H1 (cell line): ENCODE results near the gene WDR45. TPM values are rescaled to one million over a fixed set of nuclear protein-coding genes. Genes with fewer than 3 reads are reported as not detected.

Experiments used
- CTCF ChIA-PET: fragments of 300-600 bp; sonication (Branson Sonifier 250); formaldehyde crosslinking; loops from one replicate; lab custom pipeline; 2021; ENCODE audit not compliant: partially characterized antibody; lab: Charles Lee
- POLR2A ChIA-PET: fragments of 300-600 bp; sonication (Branson Sonifier 250); formaldehyde crosslinking; loops from one replicate; lab custom pipeline; 2021; ENCODE audit warnings: inconsistent platforms; ENCODE audit not compliant: partially characterized antibody; lab: Charles Lee
- DNase-seq, 2 experiments: peaks; one replicate each; pipeline versions ENCODE4 v3.0.0 to v3.0.0-alpha.2; 2010 to 2022; ENCODE audit warnings: low spot score in 2 of 2, low read depth in 1 of 2, mixed read lengths in 1 of 2
- FAIRE-seq: peaks from 2 replicates; lab custom pipeline; 2011; peaks lifted over from hg19 to GRCh38; lab: Jason Lieb, UNC
- H2AFZ ChIP-seq: 2 replicates; pipeline ENCODE4 v1.8.1; 2012; ENCODE audit warnings: low read length, inconsistent platforms
- H2AK5ac ChIP-seq: 2 replicates; pipeline ENCODE4 v1.6.1; 2013; ENCODE audit warnings: low read depth, low read length
- H2BK120ac ChIP-seq: replicated peaks from 2 replicates; pipeline ENCODE3; 2013; ENCODE audit warnings: low read depth, low read length, inconsistent platforms
- H2BK12ac ChIP-seq: 2 replicates; pipeline ENCODE4 v1.6.1; 2013; ENCODE audit warnings: low read depth, low read length
- H2BK15ac ChIP-seq: 2 replicates; pipeline ENCODE4 v1.6.1; 2013; ENCODE audit warnings: low read length
- H2BK20ac ChIP-seq: 2 replicates; pipeline ENCODE4 v1.6.1; 2013; ENCODE audit warnings: low read length
- H2BK5ac ChIP-seq: 2 replicates; pipeline ENCODE4 v1.6.1; 2013; ENCODE audit warnings: low read depth, low read length
- H3K14ac ChIP-seq: 2 replicates; pipeline ENCODE4 v1.6.1; 2013; ENCODE audit warnings: inconsistent platforms; ENCODE audit not compliant: insufficient read length
- H3K18ac ChIP-seq: 2 replicates; pipeline ENCODE4 v1.6.1; 2013; ENCODE audit warnings: low read length; ENCODE audit errors: extremely low read depth
- H3K23ac ChIP-seq: 2 replicates; pipeline ENCODE4 v1.6.1; 2013; ENCODE audit warnings: inconsistent platforms; ENCODE audit not compliant: insufficient read length
- H3K23me2 ChIP-seq: 2 replicates; pipeline ENCODE4 v1.6.1; 2013; ENCODE audit warnings: low read depth, low read length
- H3K27ac ChIP-seq: 2 replicates; pipeline ENCODE4 v1.6.1; 2011; ENCODE audit warnings: low read depth, low read length, inconsistent platforms
- H3K27me3 ChIP-seq, 4 experiments: replicated peaks in 1 of 4; 1 replicate in 1 of 4; 2 replicates in 3 of 4; pipeline versions ENCODE4 v1.6.1 to v1.8.1; 2011 to 2013; ENCODE audit warnings: low read length in 3 of 4, mild to moderate bottlenecking in 3 of 4, inconsistent platforms in 2 of 4, mixed read lengths in 2 of 4, moderate library complexity in 1 of 4; ENCODE audit not compliant: control insufficient read depth in 3 of 4, insufficient read depth in 3 of 4; ENCODE audit errors: extremely low read depth in 1 of 4
- H3K36me3 ChIP-seq, 4 experiments: 2 replicates each; pipeline versions ENCODE4 v1.6.1 to v1.8.1; 2011 to 2013; ENCODE audit warnings: mild to moderate bottlenecking in 4 of 4, low read length in 3 of 4, moderate library complexity in 2 of 4, control low read depth in 1 of 4, inconsistent platforms in 1 of 4; ENCODE audit not compliant: insufficient read depth in 4 of 4, control insufficient read depth in 2 of 4
- H3K4ac ChIP-seq: replicated peaks from 2 replicates; pipeline ENCODE3; 2013; ENCODE audit warnings: low read length, low read depth, mixed read lengths, inconsistent platforms; ENCODE audit not compliant: insufficient read length
- H3K4me1 ChIP-seq, 4 experiments: replicated peaks in 1 of 4; 1 replicate in 1 of 4; 2 replicates in 3 of 4; pipeline versions ENCODE4 v1.6.1 to v1.8.1; 2011 to 2013; ENCODE audit warnings: low read length in 3 of 4, inconsistent platforms in 2 of 4, mixed read lengths in 1 of 4; ENCODE audit not compliant: insufficient read depth in 4 of 4, control insufficient read depth in 3 of 4
- H3K4me2 ChIP-seq, 2 experiments: 2 replicates each; pipeline versions ENCODE4 v1.6.1 to v1.8.1; 2011 to 2013; ENCODE audit warnings: low read depth in 2 of 2, low read length in 2 of 2, control low read depth in 1 of 2, inconsistent platforms in 1 of 2, mild to moderate bottlenecking in 1 of 2; ENCODE audit not compliant: insufficient read depth in 1 of 2
- H3K4me3 ChIP-seq, 4 experiments: fragments of 200-600, 300-600 bp in 1 of 4; sonication (generic), shearing (Covaris generic), sonication (Bioruptor Twin) in 1 of 4; 2 replicates each; pipeline versions ENCODE4 v1.5.1 to v1.8.1; 2011 to 2016; ENCODE audit warnings: low read length in 4 of 4, low read depth in 3 of 4, control low read depth in 2 of 4, inconsistent platforms in 2 of 4, mild to moderate bottlenecking in 2 of 4, mixed read lengths in 1 of 4, moderate library complexity in 1 of 4; ENCODE audit not compliant: insufficient read depth in 2 of 4; ENCODE audit errors: extremely low read depth in 1 of 4
- H3K56ac ChIP-seq: replicated peaks from 2 replicates; pipeline ENCODE3; 2013; ENCODE audit warnings: low read depth, mild to moderate bottlenecking, mixed read lengths, low read length, inconsistent platforms; ENCODE audit not compliant: insufficient read length
- H3K79me1 ChIP-seq: 2 replicates; pipeline ENCODE4 v1.6.1; 2013; ENCODE audit warnings: low read depth, low read length, control low read depth
- H3K79me2 ChIP-seq, 2 experiments: 2 replicates each; pipeline versions ENCODE4 v1.6.1 to v1.8.1; 2012 to 2013; ENCODE audit warnings: low read length in 2 of 2, mild to moderate bottlenecking in 2 of 2, inconsistent platforms in 1 of 2; ENCODE audit not compliant: insufficient read depth in 2 of 2, control insufficient read depth in 1 of 2
- H3K9ac ChIP-seq, 4 experiments: replicated peaks in 1 of 4; 1 replicate in 1 of 4; 2 replicates in 3 of 4; pipeline versions ENCODE4 v1.6.1 to v1.8.1; 2011 to 2013; ENCODE audit warnings: low read depth in 3 of 4, low read length in 3 of 4, control low read depth in 2 of 4, mild to moderate bottlenecking in 2 of 4, moderate library complexity in 2 of 4, inconsistent platforms in 1 of 4; ENCODE audit errors: extremely low read depth in 1 of 4
- H3K9me3 ChIP-seq, 2 experiments: 2 replicates each; pipeline versions ENCODE4 v1.6.1 to v1.8.1; 2012 to 2013; ENCODE audit warnings: mild to moderate bottlenecking in 2 of 2, moderate library complexity in 2 of 2, control low read depth in 1 of 2, inconsistent platforms in 1 of 2, low read depth in 1 of 2, low read length in 1 of 2, mixed read lengths in 1 of 2; ENCODE audit not compliant: insufficient read depth in 2 of 2
- H4K20me1 ChIP-seq, 2 experiments: replicated peaks in 1 of 2; 2 replicates each; pipeline versions ENCODE3 to v1.8.1; 2011 to 2013; ENCODE audit warnings: inconsistent platforms in 2 of 2, low read length in 2 of 2, mild to moderate bottlenecking in 1 of 2; ENCODE audit not compliant: insufficient read depth in 2 of 2, control insufficient read depth in 1 of 2
- H4K5ac ChIP-seq: 2 replicates; pipeline ENCODE4 v1.6.1; 2013; ENCODE audit warnings: low read length, low read depth, mixed read lengths, inconsistent platforms; ENCODE audit not compliant: insufficient read length
- H4K8ac ChIP-seq: 2 replicates; pipeline ENCODE4 v1.8.0; 2013; ENCODE audit warnings: mild to moderate bottlenecking, moderate library complexity, low read length, inconsistent platforms; ENCODE audit not compliant: insufficient read depth; ENCODE audit errors: extremely low read depth
- H4K91ac ChIP-seq: replicated peaks from 2 replicates; pipeline ENCODE3; 2013; ENCODE audit warnings: low read length, mixed read lengths, inconsistent platforms; ENCODE audit not compliant: insufficient read length
- ASH2L ChIP-seq: fragments of 200-600, 300-600 bp; sonication (generic); IDR thresholded peaks from one replicate; pipeline ENCODE4 v1.7.1; 2017; ENCODE audit warnings: low read length
- BACH1 ChIP-seq: IDR thresholded peaks from 2 replicates; pipeline ENCODE4 v1.6.1; 2012; ENCODE audit warnings: low read length, improper control_type of control experiment
- BRCA1 ChIP-seq: IDR thresholded peaks from 2 replicates; pipeline ENCODE4 v1.6.1; 2012; ENCODE audit warnings: low read depth, low read length, improper control_type of control experiment
- CTBP2 ChIP-seq: IDR thresholded peaks from 2 replicates; pipeline ENCODE4 v1.7.0; 2011; ENCODE audit warnings: borderline replicate concordance, mild to moderate bottlenecking, moderate library complexity, mixed read lengths, low read length; ENCODE audit not compliant: insufficient read depth, insufficient read length
- KDM5A ChIP-seq: fragments of 200-600 bp; IDR thresholded peaks from 2 replicates; pipeline ENCODE4 v1.7.1; 2012; ENCODE audit warnings: mild to moderate bottlenecking, low read length, inconsistent platforms, mixed read lengths
- MAX ChIP-seq: IDR thresholded peaks from 2 replicates; pipeline ENCODE4 v1.6.1; 2012; ENCODE audit warnings: inconsistent platforms
- PHF8 ChIP-seq: fragments of 200-600 bp; sonication (generic); conservative IDR thresholded peaks from 2 replicates; pipeline ENCODE4 v1.7.1; 2012; ENCODE audit warnings: low read depth, mild to moderate bottlenecking, inconsistent platforms, low read length, moderate library complexity
- POLR2AphosphoS5 ChIP-seq: IDR thresholded peaks from 2 replicates; pipeline ENCODE4 v1.6.1; 2011; ENCODE audit warnings: low read depth, low read length
- RBBP5 ChIP-seq: IDR thresholded peaks from 2 replicates; pipeline ENCODE4 v1.7.1; 2012; ENCODE audit warnings: low read depth, mild to moderate bottlenecking, inconsistent platforms, low read length, moderate library complexity, borderline replicate concordance
- RNF2 ChIP-seq: fragments of 200-900, 300-1000 bp; sonication (generic); IDR thresholded peaks from 2 replicates; pipeline ENCODE4 v1.7.1; 2016; ENCODE audit warnings: borderline replicate concordance, low read depth, mild to moderate bottlenecking, antibody characterized with exemption, low read length; ENCODE audit not compliant: poor library complexity, severe bottlenecking; ENCODE audit errors: missing control alignments
- SIN3A ChIP-seq, 2 experiments: IDR thresholded peaks in 1 of 2; conservative IDR thresholded peaks in 1 of 2; 2 replicates each; pipeline ENCODE4 v1.6.1; 2011 to 2012; ENCODE audit warnings: low read length in 2 of 2, improper control_type of control experiment in 1 of 2, low read depth in 1 of 2, mild to moderate bottlenecking in 1 of 2
- SP1 ChIP-seq: IDR thresholded peaks from 2 replicates; pipeline ENCODE4 v1.6.1; 2011; ENCODE audit warnings: low read depth, low read length
- SUZ12 ChIP-seq: fragments of 200-600 bp; sonication (generic); IDR thresholded peaks from 2 replicates; pipeline ENCODE4 v1.6.1; 2012; ENCODE audit warnings: mild to moderate bottlenecking, inconsistent platforms, low read length, moderate library complexity, mixed read lengths
- TAF1 ChIP-seq: IDR thresholded peaks from 2 replicates; pipeline ENCODE4 v1.6.1; 2011; ENCODE audit warnings: mild to moderate bottlenecking, low read depth, low read length
- WGBS, 2 experiments: shearing (Covaris generic) in 1 of 2; methylation state at CpG; one replicate each; pipeline versions ENCODE4 v1.1.6 to v1.1.7; 2013 to 2015; ENCODE audit warnings: low lambda C conversion rate in 2 of 2, mixed read lengths in 2 of 2, inconsistent platforms in 1 of 2, low coverage in 1 of 2, missing lambda C conversion rate in 1 of 2; ENCODE audit not compliant: insufficient replicate concordance in 2 of 2, insufficient coverage in 1 of 2, insufficient read length in 1 of 2; ENCODE audit errors: extremely low coverage in 1 of 2, missing lambda C conversion rate in 1 of 2; 5-methylcytosine and 5-hydroxymethylcytosine counted together
- polyA plus RNA-seq, 7 experiments: library from polyadenylated mRNA; depleted of rRNA in 3 of 7; stranded (reverse) in 5 of 7; unstranded in 2 of 7; fragments of >200 nt in 5 of 7; fragments of 200-250 nt in 2 of 7; gene quantifications; 1 replicate in 5 of 7; 2 replicates in 1 of 7; 4 replicates in 1 of 7; pipeline versions ENCODE4 v1.2.1 to v1.2.3, GENCODE V29; 2011 to 2013; ENCODE audit warnings: missing spikeins in 2 of 7, mixed read lengths in 2 of 7
- total RNA-seq: library from RNA; stranded (reverse); fragmentation: NEBNext Ultra II Directional; extraction: Animal tissue kit (Norgen Biotek cat#: 25700); gene quantifications from 2 replicates; pipeline ENCODE4 v1.2.1, GENCODE V29; 2021

The WDR45 gene
- total and polyA plus RNA-seq, 2 of the 8 experiments (the other 6 are each of a cell fraction or from before 2014, with no cell fraction given): 27.9 to 49.7 TPM

DNA sequence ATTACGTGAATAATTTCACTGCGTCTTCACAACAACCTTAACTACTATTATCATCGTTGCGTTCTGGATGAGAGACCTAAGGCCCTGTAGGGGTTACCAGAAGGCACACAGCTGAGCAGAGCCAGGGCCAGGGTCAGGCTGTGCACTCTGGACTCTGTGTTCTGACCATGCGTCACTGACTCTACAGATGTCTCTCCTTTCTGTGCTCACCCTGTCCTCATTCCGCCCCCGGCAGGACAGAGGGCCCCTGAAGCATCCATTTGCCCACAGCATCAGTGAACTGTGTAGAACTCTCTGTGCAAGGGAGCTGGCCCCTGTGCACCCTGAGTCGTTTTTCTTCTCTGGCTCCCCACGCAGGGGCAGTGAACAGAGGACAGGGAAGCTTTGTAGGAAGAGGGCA lies 22.5 kb upstream of the WDR45 start:
- Histone ChIP-seq H4K5ac (no peak overlapping the region), H3K4me1 (no peaks in the 10 kb centered on the region; a peak in 1 of 7 replicates), H2AFZ (no peak overlapping the region), H3K14ac (no peak overlapping the region), H3K79me1 (no peaks in the 10 kb centered on the region), H4K20me1 (no peaks in the 10 kb centered on the region), H3K9me3 (no peaks in the 10 kb centered on the region), H4K91ac (no peak overlapping the region), H3K4me2 (peak overlapping the region in 1 of 2 experiments; percentile 74; a peak in 1 of 4 replicates), H2BK12ac (no peak overlapping the region), H3K27ac (no peak overlapping the region), H2BK120ac (no peak overlapping the region), H3K4me3 (no peak overlapping the region), H3K79me2 (peaks cover 0 to 3% of the 10 kb centered on the region in 2 experiments; a peak in 1 of 4 replicates), H3K4ac (no peak overlapping the region), H3K36me3 (no peaks in the 10 kb centered on the region), H3K23ac (no peak overlapping the region), H3K18ac (no peak overlapping the region), H2BK5ac (no peak overlapping the region), H3K9ac (no peak overlapping the region), H2AK5ac (no peak overlapping the region), H3K27me3 (no peaks in the 10 kb centered on the region), H3K23me2 (peaks cover 2% of the 10 kb centered on the region; the same call in 1 of the 2 replicates), H3K56ac (no peak overlapping the region), H2BK20ac (no peak overlapping the region), H2BK15ac (no peak overlapping the region), H4K8ac (no peak overlapping the region; the same call in 1 of the 2 replicates)
- WGBS, 2 experiments: 94% methylated on average over 5 of the region's 9 CpGs; no CpG with 5 or more reads in 1 of the 2 experiments
- no peak for FAIRE-seq
- ChIA-PET POLR2A (no interaction called here), CTCF (no interaction called here)
- DNase-seq: no peak
- no peak for TF ChIP-seq RBBP5
- TF ChIP-seq SIN3A (conservative IDR thresholded peaks at IDR 0.05 in 1 of 2, IDR thresholded peaks at IDR 0.05 in 1 of 2; ENCODE audit: low read depth in 1 of 2, low read length in 2 of 2): no peak
- no peak for TF ChIP-seq TAF1
- no peak for TF ChIP-seq SUZ12
- TF ChIP-seq PHF8: no peak
- no peak for TF ChIP-seq SP1
- no peak for TF ChIP-seq KDM5A
- TF ChIP-seq MAX: no peak
- TF ChIP-seq ASH2L: no peak
- no peak for TF ChIP-seq RNF2
- TF ChIP-seq POLR2AphosphoS5: no peak
- no peak for TF ChIP-seq BACH1
- no peak for TF ChIP-seq CTBP2
- TF ChIP-seq BRCA1: no peak
